Kidney (tissue), 14 donors: ENCODE measurements around the gene PCDHA1. TPM values are rescaled to one million over a fixed set of nuclear protein-coding genes. Genes with fewer than 3 reads are reported as not detected.

Source experiments
- DNase-seq, 5 donors: peaks; one replicate each; pipeline ENCODE4 v3.0.0-alpha.2; 2013 to 2020
- FAIRE-seq: peaks from 2 replicates; lab custom pipeline; 2012; peaks lifted over from hg19 to GRCh38; lab: Jason Lieb, UNC
- H3K27ac ChIP-seq, 2 donors: one replicate each; pipeline ENCODE4 v1.7.0; 2013; ENCODE audit warnings: low read depth in 2 of 2, low read length in 2 of 2, inconsistent platforms in 1 of 2
- H3K27me3 ChIP-seq: one replicate; pipeline ENCODE4 v1.7.1; 2013; ENCODE audit warnings: low read length, inconsistent platforms; ENCODE audit not compliant: control insufficient read depth, insufficient read depth
- H3K36me3 ChIP-seq, 3 donors: one replicate each; pipeline versions ENCODE4 v1.7.0 to v1.7.1; 2013; ENCODE audit warnings: low read length in 3 of 3, control low read depth in 1 of 3, inconsistent platforms in 1 of 3; ENCODE audit not compliant: insufficient read depth in 3 of 3, control insufficient read depth in 2 of 3
- H3K4me1 ChIP-seq, 3 donors: one replicate each; pipeline versions ENCODE4 v1.7.0 to v1.7.1; 2013; ENCODE audit warnings: low read length in 3 of 3, inconsistent platforms in 1 of 3, low read depth in 1 of 3; ENCODE audit not compliant: control insufficient read depth in 2 of 3, insufficient read depth in 2 of 3
- H3K4me3 ChIP-seq, 3 donors: one replicate each; pipeline versions ENCODE4 v1.7.0 to v1.8.1; 2013; ENCODE audit warnings: low read length in 3 of 3, control low read depth in 1 of 3, inconsistent platforms in 1 of 3
- H3K9ac ChIP-seq, 3 donors: one replicate each; pipeline versions ENCODE4 v1.7.0 to v1.7.1; 2013; ENCODE audit warnings: low read length in 3 of 3, control low read depth in 1 of 3, inconsistent platforms in 1 of 3
- H3K9me3 ChIP-seq, 3 donors: one replicate each; pipeline versions ENCODE4 v1.7.0 to v1.7.1; 2013; ENCODE audit warnings: low read length in 3 of 3, control low read depth in 1 of 3, inconsistent platforms in 1 of 3; ENCODE audit not compliant: control insufficient read depth in 2 of 3, insufficient read depth in 1 of 3
- CTCF ChIP-seq: IDR thresholded peaks from 3 replicates; pipeline ENCODE4 v1.5.1; 2012; ENCODE audit warnings: mild to moderate bottlenecking, moderate library complexity, borderline replicate concordance; ENCODE audit not compliant: insufficient read depth; ENCODE audit errors: extremely low read depth
- intact Hi-C: fragments of 100-400 bp; cut with DNase I; formaldehyde crosslinking; loops from one replicate; pipeline ENCODE4 v1.11.1; 2022
- polyA plus RNA-seq: library from polyadenylated mRNA; stranded (reverse); fragments of 350-450 nt; fragmentation: Illumina TruSeq; extraction: RNeasy Lipid Tissue Mini Kit (QIAGEN cat#74804); gene quantifications from one replicate; pipeline ENCODE4 v1.2.3, GENCODE V29; 2014; ENCODE audit warnings: low read depth, low replicate concordance; ENCODE audit not compliant: insufficient read depth
- total RNA-seq: library from RNA; stranded (reverse); fragmentation: NEBNext Ultra II Directional; extraction: Animal tissue kit (Norgen Biotek cat#: 25700); gene quantifications from one replicate; pipeline ENCODE4 v1.2.1, GENCODE V29; 2021
- donor health status: control.
- donor health status: control.
- donor health status: control.
- donor health status: control.
- donor health status: control.
- donor health status: DM: yes; HTN: yes; CAD: no.
- donor health status: Normal renal cell carcinoma (clear cell type).

The PCDHA1 gene
- total and polyA plus RNA-seq, 2 donors from 2014 or later, result 0.13 TPM; not detected in 1

GRCh38 chr5:140953234-140953633 is 167.3 kb downstream of the PCDHA1 start:
- FAIRE-seq (no peak), DNase-seq (no peak)
- no peak for TF ChIP-seq CTCF
- Histone ChIP-seq H3K27me3 (no peaks in the 10 kb centered on the region), H3K27ac (no peak overlapping the region), H3K4me1 (no peaks in the 10 kb centered on the region), H3K36me3 (no peaks in the 10 kb centered on the region), H3K9me3 (no peaks in the 10 kb centered on the region), H3K4me3 (no peak overlapping the region), H3K9ac (no peak overlapping the region)
- intact Hi-C loops, result no loop called here

GRCh38 chr5:140962190-140962589 is 176.2 kb downstream of the PCDHA1 start:
- peaks cover 0 to 6% (median 0%) of the 10 kb centered on the region in 3 donors for H3K4me1 ChIP-seq
- no peak overlapping the region for H3K27ac ChIP-seq
- FAIRE-seq (no peak), DNase-seq (no peak)
- intact Hi-C loops, result no loop called here
- no peak overlapping the region for H3K4me3 ChIP-seq
- TF ChIP-seq CTCF, result no peak
- H3K9ac ChIP-seq, result no peak overlapping the region
- no peaks in the 10 kb centered on the region for H3K9me3 ChIP-seq
- no peaks in the 10 kb centered on the region for H3K36me3 ChIP-seq
- H3K27me3 ChIP-seq, result peaks cover 4% of the 10 kb centered on the region

- no peak overlapping the region for H3K9ac ChIP-seq
- no peak overlapping the region for H3K27ac ChIP-seq
- intact Hi-C loops, result no loop called here
- TF ChIP-seq CTCF, result no peak
- DNase-seq (no peak), FAIRE-seq (no peak)
- H3K9me3 ChIP-seq, result no peaks in the 10 kb centered on the region
- H3K4me3 ChIP-seq, result no peak overlapping the region
- H3K27me3 ChIP-seq, result peaks cover 11% of the 10 kb centered on the region
- H3K4me1 ChIP-seq, result peaks cover 0 to 10% (median 0%) of the 10 kb centered on the region in 3 donors
- no peaks in the 10 kb centered on the region for H3K36me3 ChIP-seq
Measured at GRCh38 chr5:140964356-140964755, 178.4 kb downstream of the PCDHA1 start.

GRCh38 chr5:140965905-140966292 is 180.0 kb downstream of the PCDHA1 start:
- Histone ChIP-seq H3K4me3 (peak overlapping the region; percentile 49 to 66 (median 61)), H3K9me3 (no peaks in the 10 kb centered on the region), H3K36me3 (no peaks in the 10 kb centered on the region), H3K9ac (peak overlapping the region in 1 of 3 donors; percentile 33), H3K27me3 (peaks cover 11% of the 10 kb centered on the region), H3K4me1 (peaks cover 0 to 10% (median 0%) of the 10 kb centered on the region in 3 donors), H3K27ac (no peak overlapping the region)
- intact Hi-C loops, result no loop called here
- FAIRE-seq (no peak), DNase-seq (peak in 1 of 5 donors; percentile 2)
- no peak for TF ChIP-seq CTCF
